GM23338 (cell line): ENCODE results near the gene HDAC9. TPM values are rescaled to one million over a fixed set of nuclear protein-coding genes. Genes with fewer than 3 reads are reported as not detected.

Source experiments
- ATAC-seq: fragments of 200-7000 bp; cut with Tn5 transposase; 3 replicates; pipeline ENCODE4 v1.9.1; 2020
- DNase-seq: peaks from one replicate; pipeline ENCODE4 v3.0.0-alpha.2; 2015; ENCODE audit warnings: low spot score
- H2AFZ ChIP-seq: fragments of 200-600 bp; sonication (generic); 2 replicates; pipeline ENCODE4 v1.8.0; 2016; ENCODE audit warnings: antibody characterized with exemption, mild to moderate bottlenecking, moderate library complexity
- H3F3A ChIP-seq: fragments of 200-600 bp; sonication (generic); replicated peaks from 2 replicates; pipeline ENCODE4 v1.8.0; 2017; ENCODE audit warnings: antibody characterized with exemption, mixed run types, low read depth
- H3K27ac ChIP-seq: fragments of 200-600 bp; sonication (generic); 2 replicates; pipeline ENCODE4 v1.6.1; 2016; ENCODE audit warnings: low read depth
- H3K27me3 ChIP-seq: fragments of 200-600 bp; sonication (generic); 2 replicates; pipeline ENCODE4 v1.8.0; 2016; ENCODE audit warnings: mild to moderate bottlenecking, mixed run types, moderate library complexity; ENCODE audit not compliant: insufficient read depth
- H3K36me3 ChIP-seq: fragments of 200-600 bp; sonication (generic); 2 replicates; pipeline ENCODE4 v1.8.0; 2016; ENCODE audit warnings: mild to moderate bottlenecking; ENCODE audit not compliant: insufficient read depth
- H3K4me1 ChIP-seq: fragments of 200-600 bp; sonication (generic); 2 replicates; pipeline ENCODE4 v1.8.0; 2016; ENCODE audit warnings: mild to moderate bottlenecking, moderate library complexity; ENCODE audit not compliant: insufficient read depth
- H3K4me2 ChIP-seq: fragments of 200-600 bp; sonication (generic); 2 replicates; pipeline ENCODE4 v1.7.1; 2017; ENCODE audit warnings: mixed run types
- H3K4me3 ChIP-seq: fragments of 200-600 bp; sonication (generic); 2 replicates; pipeline ENCODE4 v1.6.1; 2016; ENCODE audit warnings: mixed run types
- H3K79me2 ChIP-seq: fragments of 200-600 bp; sonication (generic); replicated peaks from 2 replicates; pipeline ENCODE4 v1.8.0; 2017; ENCODE audit warnings: mild to moderate bottlenecking; ENCODE audit not compliant: insufficient read depth
- H3K9me2 ChIP-seq: fragments of 200-600 bp; sonication (generic); 2 replicates; pipeline ENCODE4 v1.8.0; 2017; ENCODE audit not compliant: insufficient read depth
- H4K20me1 ChIP-seq: fragments of 200-600 bp; sonication (generic); replicated peaks from 2 replicates; pipeline ENCODE4 v1.8.0; 2017; ENCODE audit warnings: mild to moderate bottlenecking; ENCODE audit not compliant: insufficient read depth
- H3K27ac Mint-ChIP-seq: 2 replicates; pipeline ENCODE4 v1.8.0; 2020; ENCODE audit warnings: inconsistent platforms, mild to moderate bottlenecking, moderate library complexity, mixed read lengths
- H3K27me3 Mint-ChIP-seq: 3 replicates; pipeline ENCODE4 v1.8.0; 2022; ENCODE audit warnings: low read depth, mild to moderate bottlenecking, moderate library complexity, mixed read lengths, inconsistent platforms; ENCODE audit not compliant: insufficient read depth, poor library complexity
- H3K36me3 Mint-ChIP-seq: 3 replicates; pipeline ENCODE4 v1.8.0; 2021; ENCODE audit warnings: low read depth, mild to moderate bottlenecking, inconsistent platforms, moderate library complexity, mixed read lengths
- H3K4me1 Mint-ChIP-seq: 3 replicates; pipeline ENCODE4 v1.8.0; 2020; ENCODE audit warnings: mild to moderate bottlenecking, inconsistent platforms, mixed read lengths
- H3K4me3 Mint-ChIP-seq: 3 replicates; pipeline ENCODE4 v1.8.0; 2021; ENCODE audit warnings: moderate library complexity, mild to moderate bottlenecking, inconsistent platforms, mixed read lengths
- H3K9me3 Mint-ChIP-seq: 3 replicates; pipeline ENCODE4 v1.8.0; 2020; ENCODE audit warnings: moderate library complexity, mild to moderate bottlenecking, inconsistent platforms, mixed read lengths
- CREB1 ChIP-seq: fragments of 250-450 bp; sonication (Bioruptor Pico); IDR thresholded peaks from 2 replicates; pipeline ENCODE4 v1.5.0; 2020; ENCODE audit warnings: low read depth, mild to moderate bottlenecking, moderate library complexity
- CTCF ChIP-seq, 2 experiments: fragments of 200-600 bp in 1 of 2; sonication (generic) in 1 of 2; conservative IDR thresholded peaks; 2 replicates each; pipeline versions ENCODE4 v1.5.1 to v1.6.1; 2016 to 2017; ENCODE audit warnings: antibody characterized with exemption in 2 of 2, low read depth in 2 of 2, mild to moderate bottlenecking in 2 of 2, moderate library complexity in 1 of 2
- ETS1 ChIP-seq: IDR thresholded peaks from 2 replicates; pipeline ENCODE4 v1.6.1; 2016; ENCODE audit warnings: antibody characterized with exemption
- EZH2 ChIP-seq: fragments of 200-600 bp; sonication (generic); IDR thresholded peaks from one replicate; pipeline ENCODE4 v1.8.0; 2017; ENCODE audit warnings: antibody characterized with exemption, mild to moderate bottlenecking, low read depth; ENCODE audit not compliant: unreplicated experiment
- EZH2phosphoT487 ChIP-seq: fragments of 200-600 bp; sonication (generic); IDR thresholded peaks from one replicate; pipeline ENCODE4 v1.8.1; 2018; ENCODE audit warnings: antibody characterized with exemption; ENCODE audit not compliant: unreplicated experiment
- JUNB ChIP-seq: IDR thresholded peaks from one replicate; pipeline ENCODE4 v1.6.1; 2016; ENCODE audit warnings: antibody characterized with exemption; ENCODE audit not compliant: unreplicated experiment
- NANOG ChIP-seq: IDR thresholded peaks from 2 replicates; pipeline ENCODE4 v1.6.1; 2016; ENCODE audit warnings: antibody characterized with exemption, borderline replicate concordance
- POLR2AphosphoS5 ChIP-seq: IDR thresholded peaks from 2 replicates; pipeline ENCODE4 v1.6.1; 2016; ENCODE audit warnings: antibody characterized with exemption, low read depth
- STAT1 ChIP-seq: IDR thresholded peaks from one replicate; pipeline ENCODE4 v1.6.1; 2016; ENCODE audit warnings: antibody characterized with exemption; ENCODE audit not compliant: unreplicated experiment
- ZNF114 ChIP-seq: fragments of 250-450 bp; sonication (Bioruptor Pico); IDR thresholded peaks from 2 replicates; pipeline ENCODE4 v1.5.0; 2020; ENCODE audit warnings: mild to moderate bottlenecking, moderate library complexity
- ZNF331 ChIP-seq: fragments of 250-450 bp; sonication (Bioruptor Pico); IDR thresholded peaks from 2 replicates; pipeline ENCODE4 v1.5.0; 2020; ENCODE audit warnings: low read depth, mild to moderate bottlenecking, moderate library complexity
- polyA plus RNA-seq: library from polyadenylated mRNA; unstranded; fragments of >200 nt; fragmentation: Nextera tagmentation; extraction: Ambion mirVana; gene quantifications from 2 replicates; pipeline ENCODE4 v1.2.1, GENCODE V29; 2016
- total RNA-seq: library from RNA; depleted of rRNA; stranded (reverse); fragments of >200 nt; shearing (Covaris generic); gene quantifications from 2 replicates; pipeline ENCODE4 v1.2.3, GENCODE V29; 2014
- TF ChIP-seq, protein P1 (sequence below): fragments of 250-450 bp; sonication (Bioruptor Pico); IDR thresholded peaks from 2 replicates; pipeline ENCODE4 v1.5.0; 2020; ENCODE audit warnings: mild to moderate bottlenecking, moderate library complexity
- TF ChIP-seq, protein P2 (sequence below): IDR thresholded peaks from one replicate; pipeline ENCODE4 v1.6.1; 2018; ENCODE audit warnings: antibody characterized with exemption; ENCODE audit not compliant: unreplicated experiment

The HDAC9 gene
- total and polyA plus RNA-seq, 2 experiments from 2014 or later, result 8.3 to 18.5 TPM

DNA sequence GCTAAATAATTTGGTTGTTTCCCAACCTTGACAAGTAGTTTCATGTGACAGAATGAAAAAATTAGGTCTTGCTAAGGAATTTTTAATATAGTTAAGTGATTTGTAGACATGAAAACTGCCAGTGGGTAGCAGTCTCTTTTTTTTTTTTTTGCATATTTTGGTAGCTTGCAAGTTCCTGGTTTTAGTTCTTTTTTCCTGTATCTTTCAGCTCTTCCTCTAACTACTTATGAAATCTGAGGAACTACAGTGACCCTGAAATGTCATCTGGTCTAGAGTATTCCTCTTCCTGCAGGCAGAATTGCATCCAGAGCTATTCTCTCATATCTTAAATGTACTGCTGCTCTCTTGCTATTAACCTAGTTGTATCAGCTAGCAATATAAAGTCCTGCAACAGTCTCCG, 160.4 kb downstream of the HDAC9 start:
- H3K27ac Mint-ChIP-seq, result no peak overlapping the region
- ATAC-seq, result no peak
- H3K27me3 ChIP-seq, result no peaks in the 10 kb centered on the region
- H3K27me3 Mint-ChIP-seq, result no peaks in the 10 kb centered on the region
- no peak overlapping the region for H3K4me3 ChIP-seq
- no peaks in the 10 kb centered on the region for H3K9me2 ChIP-seq
- no peak overlapping the region for H3K4me2 ChIP-seq
- H2AFZ ChIP-seq, result no peak overlapping the region
- H3K4me1 Mint-ChIP-seq, result peaks cover 7% of the 10 kb centered on the region
- no peaks in the 10 kb centered on the region for H3K36me3 ChIP-seq
- H3K4me1 ChIP-seq, result no peaks in the 10 kb centered on the region
- no peaks in the 10 kb centered on the region for H3F3A ChIP-seq
- H3K4me3 Mint-ChIP-seq, result no peak overlapping the region
- no peaks in the 10 kb centered on the region for H4K20me1 ChIP-seq
- no peaks in the 10 kb centered on the region for H3K36me3 Mint-ChIP-seq
- H3K9me3 Mint-ChIP-seq, result no peaks in the 10 kb centered on the region
- no peak for DNase-seq
- H3K79me2 ChIP-seq, result no peaks in the 10 kb centered on the region
- TF ChIP-seq CREB1 (CRISPR knock-in tag) (no peak), JUNB (no peak), ZNF114 (CRISPR knock-in tag) (no peak), STAT1 (no peak), EZH2 (no peak), ETS1 (no peak), ZNF331 (CRISPR knock-in tag) (no peak), CTCF (conservative IDR thresholded peaks at IDR 0.05; ENCODE audit: low read depth in 2 of 2) (no peak), NANOG (no peak), EZH2phosphoT487 (no peak), POLR2AphosphoS5 (no peak)
- TF ChIP-seq, protein P1, sequence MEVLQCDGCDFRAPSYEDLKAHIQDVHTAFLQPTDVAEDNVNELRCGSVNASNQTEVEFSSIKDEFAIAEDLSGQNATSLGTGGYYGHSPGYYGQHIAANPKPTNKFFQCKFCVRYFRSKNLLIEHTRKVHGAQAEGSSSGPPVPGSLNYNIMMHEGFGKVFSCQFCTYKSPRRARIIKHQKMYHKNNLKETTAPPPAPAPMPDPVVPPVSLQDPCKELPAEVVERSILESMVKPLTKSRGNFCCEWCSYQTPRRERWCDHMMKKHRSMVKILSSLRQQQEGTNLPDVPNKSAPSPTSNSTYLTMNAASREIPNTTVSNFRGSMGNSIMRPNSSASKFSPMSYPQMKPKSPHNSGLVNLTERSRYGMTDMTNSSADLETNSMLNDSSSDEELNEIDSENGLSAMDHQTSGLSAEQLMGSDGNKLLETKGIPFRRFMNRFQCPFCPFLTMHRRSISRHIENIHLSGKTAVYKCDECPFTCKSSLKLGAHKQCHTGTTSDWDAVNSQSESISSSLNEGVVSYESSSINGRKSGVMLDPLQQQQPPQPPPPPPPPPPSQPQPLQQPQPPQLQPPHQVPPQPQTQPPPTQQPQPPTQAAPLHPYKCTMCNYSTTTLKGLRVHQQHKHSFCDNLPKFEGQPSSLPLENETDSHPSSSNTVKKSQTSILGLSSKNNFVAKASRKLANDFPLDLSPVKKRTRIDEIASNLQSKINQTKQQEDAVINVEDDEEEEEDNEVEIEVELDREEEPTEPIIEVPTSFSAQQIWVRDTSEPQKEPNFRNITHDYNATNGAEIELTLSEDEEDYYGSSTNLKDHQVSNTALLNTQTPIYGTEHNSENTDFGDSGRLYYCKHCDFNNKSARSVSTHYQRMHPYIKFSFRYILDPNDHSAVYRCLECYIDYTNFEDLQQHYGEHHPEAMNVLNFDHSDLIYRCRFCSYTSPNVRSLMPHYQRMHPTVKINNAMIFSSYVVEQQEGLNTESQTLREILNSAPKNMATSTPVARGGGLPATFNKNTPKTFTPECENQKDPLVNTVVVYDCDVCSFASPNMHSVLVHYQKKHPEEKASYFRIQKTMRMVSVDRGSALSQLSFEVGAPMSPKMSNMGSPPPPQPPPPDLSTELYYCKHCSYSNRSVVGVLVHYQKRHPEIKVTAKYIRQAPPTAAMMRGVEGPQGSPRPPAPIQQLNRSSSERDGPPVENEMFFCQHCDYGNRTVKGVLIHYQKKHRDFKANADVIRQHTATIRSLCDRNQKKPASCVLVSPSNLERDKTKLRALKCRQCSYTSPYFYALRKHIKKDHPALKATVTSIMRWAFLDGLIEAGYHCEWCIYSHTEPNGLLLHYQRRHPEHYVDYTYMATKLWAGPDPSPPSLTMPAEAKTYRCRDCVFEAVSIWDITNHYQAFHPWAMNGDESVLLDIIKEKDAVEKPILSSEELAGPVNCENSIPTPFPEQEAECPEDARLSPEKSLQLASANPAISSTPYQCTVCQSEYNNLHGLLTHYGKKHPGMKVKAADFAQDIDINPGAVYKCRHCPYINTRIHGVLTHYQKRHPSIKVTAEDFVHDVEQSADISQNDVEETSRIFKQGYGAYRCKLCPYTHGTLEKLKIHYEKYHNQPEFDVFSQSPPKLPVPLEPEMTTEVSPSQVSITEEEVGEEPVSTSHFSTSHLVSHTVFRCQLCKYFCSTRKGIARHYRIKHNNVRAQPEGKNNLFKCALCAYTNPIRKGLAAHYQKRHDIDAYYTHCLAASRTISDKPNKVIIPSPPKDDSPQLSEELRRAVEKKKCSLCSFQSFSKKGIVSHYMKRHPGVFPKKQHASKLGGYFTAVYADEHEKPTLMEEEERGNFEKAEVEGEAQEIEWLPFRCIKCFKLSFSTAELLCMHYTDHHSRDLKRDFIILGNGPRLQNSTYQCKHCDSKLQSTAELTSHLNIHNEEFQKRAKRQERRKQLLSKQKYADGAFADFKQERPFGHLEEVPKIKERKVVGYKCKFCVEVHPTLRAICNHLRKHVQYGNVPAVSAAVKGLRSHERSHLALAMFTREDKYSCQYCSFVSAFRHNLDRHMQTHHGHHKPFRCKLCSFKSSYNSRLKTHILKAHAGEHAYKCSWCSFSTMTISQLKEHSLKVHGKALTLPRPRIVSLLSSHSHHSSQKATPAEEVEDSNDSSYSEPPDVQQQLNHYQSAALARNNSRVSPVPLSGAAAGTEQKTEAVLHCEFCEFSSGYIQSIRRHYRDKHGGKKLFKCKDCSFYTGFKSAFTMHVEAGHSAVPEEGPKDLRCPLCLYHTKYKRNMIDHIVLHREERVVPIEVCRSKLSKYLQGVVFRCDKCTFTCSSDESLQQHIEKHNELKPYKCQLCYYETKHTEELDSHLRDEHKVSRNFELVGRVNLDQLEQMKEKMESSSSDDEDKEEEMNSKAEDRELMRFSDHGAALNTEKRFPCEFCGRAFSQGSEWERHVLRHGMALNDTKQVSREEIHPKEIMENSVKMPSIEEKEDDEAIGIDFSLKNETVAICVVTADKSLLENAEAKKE (CRISPR knock-in tag), result no peak
- TF ChIP-seq, protein P2, sequence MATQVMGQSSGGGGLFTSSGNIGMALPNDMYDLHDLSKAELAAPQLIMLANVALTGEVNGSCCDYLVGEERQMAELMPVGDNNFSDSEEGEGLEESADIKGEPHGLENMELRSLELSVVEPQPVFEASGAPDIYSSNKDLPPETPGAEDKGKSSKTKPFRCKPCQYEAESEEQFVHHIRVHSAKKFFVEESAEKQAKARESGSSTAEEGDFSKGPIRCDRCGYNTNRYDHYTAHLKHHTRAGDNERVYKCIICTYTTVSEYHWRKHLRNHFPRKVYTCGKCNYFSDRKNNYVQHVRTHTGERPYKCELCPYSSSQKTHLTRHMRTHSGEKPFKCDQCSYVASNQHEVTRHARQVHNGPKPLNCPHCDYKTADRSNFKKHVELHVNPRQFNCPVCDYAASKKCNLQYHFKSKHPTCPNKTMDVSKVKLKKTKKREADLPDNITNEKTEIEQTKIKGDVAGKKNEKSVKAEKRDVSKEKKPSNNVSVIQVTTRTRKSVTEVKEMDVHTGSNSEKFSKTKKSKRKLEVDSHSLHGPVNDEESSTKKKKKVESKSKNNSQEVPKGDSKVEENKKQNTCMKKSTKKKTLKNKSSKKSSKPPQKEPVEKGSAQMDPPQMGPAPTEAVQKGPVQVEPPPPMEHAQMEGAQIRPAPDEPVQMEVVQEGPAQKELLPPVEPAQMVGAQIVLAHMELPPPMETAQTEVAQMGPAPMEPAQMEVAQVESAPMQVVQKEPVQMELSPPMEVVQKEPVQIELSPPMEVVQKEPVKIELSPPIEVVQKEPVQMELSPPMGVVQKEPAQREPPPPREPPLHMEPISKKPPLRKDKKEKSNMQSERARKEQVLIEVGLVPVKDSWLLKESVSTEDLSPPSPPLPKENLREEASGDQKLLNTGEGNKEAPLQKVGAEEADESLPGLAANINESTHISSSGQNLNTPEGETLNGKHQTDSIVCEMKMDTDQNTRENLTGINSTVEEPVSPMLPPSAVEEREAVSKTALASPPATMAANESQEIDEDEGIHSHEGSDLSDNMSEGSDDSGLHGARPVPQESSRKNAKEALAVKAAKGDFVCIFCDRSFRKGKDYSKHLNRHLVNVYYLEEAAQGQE, result no peak
- no peak overlapping the region for H3K27ac ChIP-seq
